HG03064 (cell line): ENCODE results near the gene KRTAP10-3.
"Not testable (repeated sequence)": the region's sequence is repeated elsewhere in the genome, so short reads cannot be mapped to it uniquely, and the experiment has no call there.

Experiments used
- ATAC-seq: cut with Tn5 transposase; IDR thresholded peaks from one replicate; pipeline ENCODE4 v1.9.1; 2021; ENCODE audit warnings: low read depth; ENCODE audit not compliant: unreplicated experiment

Gene KRTAP10-3

GRCh38 chr21:44572959-44573583 is 14.5 kb upstream of the KRTAP10-3 start:
- ATAC-seq, result no peak

DNA sequence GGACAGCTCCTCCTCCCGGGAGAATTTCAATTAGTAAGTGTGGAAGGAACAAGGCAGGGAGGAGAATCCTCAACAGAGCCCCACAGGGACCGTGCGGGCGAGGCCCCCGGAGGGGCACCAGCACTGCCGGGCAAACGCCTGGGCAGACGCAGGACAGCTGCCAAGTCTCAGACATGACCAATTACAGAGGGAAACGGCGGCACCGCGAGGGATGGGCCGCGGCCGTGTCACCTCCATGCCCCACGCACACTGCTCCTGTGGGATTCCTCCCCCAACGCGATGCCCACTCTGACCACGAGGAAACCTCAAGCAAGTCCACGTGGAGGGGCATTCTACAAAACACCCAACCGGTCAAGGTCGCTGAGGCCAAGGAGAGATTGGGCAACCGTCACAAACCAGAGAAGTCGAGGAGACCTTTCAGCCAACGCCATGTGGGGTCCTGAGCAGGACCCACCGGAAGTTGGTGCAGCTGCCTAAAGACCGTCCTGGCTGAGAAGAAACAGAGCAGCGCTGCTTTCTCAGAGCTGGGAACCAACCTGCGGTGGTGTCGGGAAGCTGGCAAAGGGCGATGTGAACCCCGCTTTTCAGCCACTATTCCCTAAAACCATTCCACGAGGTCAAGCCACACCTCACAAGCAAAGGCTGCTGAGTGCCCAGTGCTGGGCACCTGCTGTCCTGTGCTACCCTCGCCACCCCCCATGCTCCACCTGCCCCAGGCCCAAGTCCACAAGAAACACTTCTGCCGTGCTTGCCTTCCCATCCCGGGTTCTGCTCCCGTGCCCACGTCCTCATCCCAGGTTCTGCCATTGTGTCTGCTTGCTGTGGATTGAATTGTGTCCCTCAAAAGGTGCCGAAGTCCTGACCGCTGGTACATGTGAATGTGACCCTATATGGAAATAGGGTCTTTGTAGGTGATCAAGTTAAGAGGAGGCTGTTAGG is 13.5 kb upstream of the KRTAP10-3 start:
- no peak for ATAC-seq

- no peak for ATAC-seq
Observed at GRCh38 chr21:44571296-44571695, 12.7 kb upstream of the KRTAP10-3 start.

GRCh38 chr21:44569861-44570517 is 11.4 kb upstream of the KRTAP10-3 start:
- ATAC-seq, result no peak

DNA sequence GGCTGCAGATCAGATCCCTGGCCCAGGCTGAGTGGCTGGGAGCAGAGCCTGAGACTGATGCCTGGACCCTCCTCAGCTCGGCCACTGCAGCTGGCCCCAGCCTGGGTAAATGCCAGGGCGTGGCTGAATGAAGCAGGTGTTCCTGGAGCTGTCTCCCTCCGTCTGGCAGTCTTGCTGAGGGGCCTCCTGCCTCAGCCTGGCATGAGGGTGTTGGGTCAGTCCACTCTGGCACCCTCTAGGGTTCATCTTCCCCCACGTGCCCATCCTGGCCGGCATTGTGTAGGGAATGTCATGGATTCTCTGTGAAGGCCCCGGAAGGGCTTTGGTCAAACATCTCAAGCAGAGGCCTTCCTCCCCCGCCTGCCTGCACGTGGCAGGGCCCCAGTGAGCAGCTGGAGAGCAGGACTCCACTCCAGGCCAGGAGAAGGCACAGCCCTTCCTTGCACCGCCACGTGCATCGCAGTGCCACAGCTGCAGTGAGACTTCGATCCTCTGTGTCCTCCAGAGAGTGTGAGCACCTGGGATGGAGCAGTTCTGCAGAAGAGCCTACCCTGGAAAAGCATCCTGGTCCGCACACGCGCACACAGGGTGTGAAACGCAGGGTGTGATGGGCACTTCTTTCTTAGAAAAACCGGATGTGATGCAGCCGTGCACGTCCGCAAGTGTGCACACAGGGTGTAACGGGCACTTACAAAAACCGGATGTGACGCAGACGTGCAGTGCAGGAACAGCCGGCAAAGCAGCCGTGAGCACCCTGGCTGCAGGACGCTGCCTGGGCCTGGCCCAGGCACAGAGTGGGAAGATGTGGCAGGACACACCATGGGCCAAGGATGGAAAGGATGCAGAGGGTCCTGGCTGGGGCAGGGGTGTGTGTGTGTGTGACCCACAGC is 10.3 kb upstream of the KRTAP10-3 start:
- no peak for ATAC-seq

- no peak for ATAC-seq
Observed at GRCh38 chr21:44568261-44568660, 9.7 kb upstream of the KRTAP10-3 start.

DNA sequence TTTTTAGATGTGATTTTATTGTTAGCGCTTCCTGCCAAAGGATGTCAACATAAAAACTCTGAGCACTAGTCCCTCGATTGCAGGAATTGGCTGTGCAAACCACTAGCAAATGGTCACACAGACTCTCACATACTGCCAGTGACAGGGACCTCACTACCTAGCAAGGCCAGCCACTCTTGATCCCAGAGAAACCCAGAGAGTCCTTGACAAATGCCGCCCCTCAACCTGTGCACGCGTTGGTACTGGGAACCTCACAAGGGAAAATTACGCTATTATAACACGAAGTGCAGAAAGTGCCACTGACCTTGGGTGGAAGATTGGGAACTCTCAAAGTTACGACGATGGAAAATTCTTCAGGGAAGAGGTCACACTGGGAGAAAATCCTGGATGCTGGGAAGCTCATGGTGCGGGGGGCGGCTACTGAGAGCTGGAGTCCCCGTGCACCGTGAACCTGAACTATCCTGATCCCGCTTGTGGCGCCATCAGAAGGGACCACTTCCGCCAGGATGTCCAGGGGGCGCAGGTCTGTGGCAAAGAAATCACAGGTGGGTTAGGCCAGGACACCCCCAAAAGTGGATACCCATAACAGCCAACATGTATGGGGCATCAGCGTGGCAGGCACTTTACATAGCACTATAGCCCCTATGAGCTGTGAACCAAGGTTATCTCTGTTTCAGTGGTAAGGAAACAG is 9.0 kb upstream of the KRTAP10-3 start:
- no peak for ATAC-seq

GRCh38 chr21:44566403-44566802 is 7.8 kb upstream of the KRTAP10-3 start:
- ATAC-seq, result no peak

GRCh38 chr21:44564886-44565598 is 6.4 kb upstream of the KRTAP10-3 start:
- no peak for ATAC-seq

- ATAC-seq, result no peak
Observed at GRCh38 chr21:44564099-44564498, 5.5 kb upstream of the KRTAP10-3 start.

- not testable (repeated sequence) for ATAC-seq
Observed at GRCh38 chr21:44558329-44558675, 293 bp downstream of the KRTAP10-3 start.

GRCh38 chr21:44557491-44558328 is 885 bp downstream of the KRTAP10-3 start:
- no peak for ATAC-seq

- ATAC-seq, result no peak
Observed at GRCh38 chr21:44556879-44557278, 1.7 kb downstream of the KRTAP10-3 start.

DNA sequence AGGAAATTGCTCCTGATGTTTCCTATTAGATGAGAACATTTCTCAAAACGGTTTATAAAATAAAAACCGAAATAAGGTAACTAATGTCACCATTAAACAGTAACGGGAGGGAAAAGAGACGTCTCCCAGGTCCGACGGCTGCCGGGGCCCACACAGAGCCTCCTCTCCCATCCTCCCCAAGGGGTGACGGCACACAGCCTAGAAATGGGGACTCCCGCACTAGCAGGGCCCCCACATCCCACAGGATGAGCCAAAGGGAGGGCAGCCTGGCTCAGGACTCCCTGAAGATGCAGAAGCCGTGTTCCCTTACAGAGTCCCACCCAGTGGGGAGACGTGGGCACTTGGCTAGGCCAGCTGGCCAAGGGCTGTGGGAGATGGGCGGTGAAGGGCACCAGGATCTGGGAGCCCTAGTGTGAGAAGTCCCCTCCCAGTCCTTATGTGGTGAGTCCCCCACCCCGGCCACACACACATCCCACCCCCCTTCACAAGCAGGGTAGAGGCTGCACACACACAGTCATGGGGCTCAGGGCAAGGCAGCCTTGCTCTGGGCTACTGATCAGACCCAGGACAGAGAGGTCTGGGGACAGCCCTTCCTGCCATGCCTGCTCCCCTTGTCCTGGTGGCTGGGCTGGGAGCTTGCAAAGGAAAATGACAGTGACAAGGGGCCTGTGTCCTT is 3.3 kb downstream of the KRTAP10-3 start:
- ATAC-seq, result no peak

DNA sequence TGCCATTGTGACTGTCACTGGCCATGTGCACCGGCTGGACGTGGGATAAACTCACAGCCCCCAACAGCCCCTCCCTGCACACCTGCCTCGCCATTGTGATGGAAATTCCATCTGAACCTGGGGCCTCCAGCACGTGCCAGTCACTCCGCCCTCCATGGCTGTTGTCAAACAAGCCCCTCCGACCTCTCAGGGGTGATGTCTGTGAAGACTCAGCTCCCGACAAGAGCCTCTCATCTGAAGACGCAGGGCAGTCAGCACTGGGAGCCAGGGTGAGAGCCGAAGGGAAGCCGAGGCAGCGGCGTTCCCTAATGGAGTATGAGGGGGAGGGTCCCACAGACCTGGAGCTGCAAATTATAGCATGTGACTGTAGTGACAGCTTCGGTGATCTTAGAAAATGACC is 5.9 kb downstream of the KRTAP10-3 start:
- no peak for ATAC-seq

DNA sequence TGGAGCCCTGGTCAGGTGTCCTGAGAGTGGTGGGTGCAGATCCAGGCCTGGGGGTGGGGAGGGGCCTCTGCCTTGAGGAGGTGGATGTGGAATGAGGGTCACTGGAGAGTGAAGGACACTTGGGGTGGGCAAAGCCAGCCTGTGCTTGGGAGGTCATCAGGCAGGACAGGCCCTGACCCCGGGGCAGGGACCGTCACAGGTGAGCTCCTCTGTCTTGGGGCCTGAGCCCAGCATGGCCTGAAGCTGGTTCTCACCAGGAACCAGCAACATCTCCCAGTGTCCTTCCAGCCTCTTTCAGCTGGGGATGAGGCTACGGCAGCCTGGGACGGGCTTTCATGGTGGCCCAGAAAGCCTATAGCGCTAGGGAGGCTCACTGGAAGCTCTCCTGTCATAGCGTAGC is 6.5 kb downstream of the KRTAP10-3 start:
- ATAC-seq, result no peak

DNA sequence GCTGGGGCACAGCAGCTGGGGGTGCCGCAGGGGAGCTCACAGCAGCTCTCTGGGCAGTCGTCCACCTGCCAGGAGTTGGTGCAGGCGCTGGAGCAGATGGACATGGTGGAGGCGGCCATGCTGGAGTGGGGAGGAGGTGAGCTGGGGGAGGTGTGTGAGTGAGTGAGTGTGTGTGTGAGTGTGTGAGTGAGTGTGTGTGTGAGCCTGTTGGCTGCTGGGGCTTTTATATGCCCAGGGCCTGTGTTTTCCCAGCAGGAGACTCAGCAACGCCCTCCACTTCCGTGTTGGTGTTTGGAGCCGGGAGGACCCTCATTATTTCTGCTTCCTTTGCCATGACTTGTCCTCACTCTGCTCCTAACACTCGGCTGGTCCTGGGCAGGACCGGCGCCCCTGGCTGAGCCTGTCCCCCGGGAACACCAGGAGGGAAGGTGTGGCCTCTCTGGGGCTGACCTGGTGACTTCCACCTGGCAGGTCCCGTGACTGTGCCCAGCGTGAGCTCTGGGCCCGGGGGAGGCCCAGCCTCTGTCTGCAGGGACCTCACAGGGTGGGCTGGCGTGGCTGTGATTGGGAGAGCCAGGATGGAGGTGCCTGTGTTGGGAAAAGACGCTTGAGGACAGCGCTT is 7.1 kb downstream of the KRTAP10-3 start, which contains the start of gene KRTAP10-2:
Gene KRTAP10-2 (minus strand): TSS at position 166 of the 622 bp plus-strand sequence. CDS start 47 bp downstream, at position 119.
- no peak for ATAC-seq
